ENCODE data around the gene FASLG. TPM values are rescaled to one million over a fixed set of nuclear protein-coding genes. Genes with fewer than 3 reads are reported as not detected.

Gene FASLG
- total RNA-seq, 1 experiment from 2014 or later = not detected

DNA sequence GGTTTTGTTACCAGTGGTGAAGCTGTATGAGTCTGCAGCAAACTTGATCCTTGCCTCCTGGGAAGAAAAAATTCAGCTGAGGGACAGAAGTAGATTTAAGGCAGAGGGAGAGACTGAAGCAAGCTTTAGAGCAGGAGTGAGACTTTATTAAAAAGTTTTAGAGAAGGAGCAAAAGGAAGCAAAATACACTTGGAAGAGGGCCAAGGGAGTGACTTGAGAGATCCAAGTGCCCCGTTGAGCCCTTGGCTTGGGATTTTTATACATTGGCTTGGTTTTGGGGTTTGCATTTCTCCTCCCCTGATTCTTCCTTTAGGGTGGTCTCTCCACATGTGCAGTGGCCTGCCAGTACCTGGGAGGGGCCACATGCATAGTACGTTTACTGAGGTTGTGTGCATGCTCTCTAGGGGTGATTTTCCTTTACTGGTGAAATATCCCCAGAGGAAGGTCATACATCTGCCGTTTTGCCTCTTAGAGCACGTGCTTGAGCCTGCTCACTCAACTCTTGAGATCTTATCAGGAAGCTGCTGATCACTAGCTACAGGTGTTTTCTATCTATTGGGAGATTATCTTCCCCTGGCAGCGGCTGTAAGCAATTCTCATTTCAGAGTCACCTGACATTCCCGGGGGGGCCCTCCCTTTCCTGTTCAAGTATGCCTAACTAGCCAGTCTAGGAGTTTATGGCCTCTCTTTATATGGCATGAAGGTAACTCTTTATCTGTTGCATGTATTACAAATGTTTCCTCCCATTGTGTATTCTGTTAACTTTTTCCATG lies 20.3 kb downstream of the FASLG start:
- ChIA-PET CTCF (interaction anchor here (0.6 kb wide), 1 partner anchor 714 kb away, joined by 5 read pairs; no protein-coding TSS in a partner anchor), POLR2A (ENCODE audit: low non-redundant PET) (no interaction called here)
- no peaks in the 10 kb centered on the region for H3K4me1 ChIP-seq (ENCODE audit: insufficient read depth, low read length, poor library complexity, severe bottlenecking)
- H3K27ac ChIP-seq (ENCODE audit: low read depth, low read length, poor library complexity, severe bottlenecking) = no peak overlapping the region
- no peaks in the 10 kb centered on the region for H3K27me3 ChIP-seq (replicated peaks; ENCODE audit: insufficient read depth, low read depth, low read length, poor library complexity)
- intact Hi-C loops (cut with micrococcal nuclease; ENCODE audit: unreplicated experiment) = no loop called here
- no peak for TF ChIP-seq EZH2 (IDR thresholded peaks at IDR 0.05; ENCODE audit: borderline replicate concordance, low read depth, low read length, poor library complexity, severe bottlenecking)
- TF ChIP-seq, protein P1, sequence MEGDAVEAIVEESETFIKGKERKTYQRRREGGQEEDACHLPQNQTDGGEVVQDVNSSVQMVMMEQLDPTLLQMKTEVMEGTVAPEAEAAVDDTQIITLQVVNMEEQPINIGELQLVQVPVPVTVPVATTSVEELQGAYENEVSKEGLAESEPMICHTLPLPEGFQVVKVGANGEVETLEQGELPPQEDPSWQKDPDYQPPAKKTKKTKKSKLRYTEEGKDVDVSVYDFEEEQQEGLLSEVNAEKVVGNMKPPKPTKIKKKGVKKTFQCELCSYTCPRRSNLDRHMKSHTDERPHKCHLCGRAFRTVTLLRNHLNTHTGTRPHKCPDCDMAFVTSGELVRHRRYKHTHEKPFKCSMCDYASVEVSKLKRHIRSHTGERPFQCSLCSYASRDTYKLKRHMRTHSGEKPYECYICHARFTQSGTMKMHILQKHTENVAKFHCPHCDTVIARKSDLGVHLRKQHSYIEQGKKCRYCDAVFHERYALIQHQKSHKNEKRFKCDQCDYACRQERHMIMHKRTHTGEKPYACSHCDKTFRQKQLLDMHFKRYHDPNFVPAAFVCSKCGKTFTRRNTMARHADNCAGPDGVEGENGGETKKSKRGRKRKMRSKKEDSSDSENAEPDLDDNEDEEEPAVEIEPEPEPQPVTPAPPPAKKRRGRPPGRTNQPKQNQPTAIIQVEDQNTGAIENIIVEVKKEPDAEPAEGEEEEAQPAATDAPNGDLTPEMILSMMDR (conservative IDR thresholded peaks at IDR 0.05; ENCODE audit: low read depth, low read length) = no peak
- BruUV-seq (replicated peaks) = no TSS peak
- H3K36me3 ChIP-seq (ENCODE audit: insufficient read depth, low read length, poor library complexity, severe bottlenecking) = no peaks in the 10 kb centered on the region
- no peaks in the 10 kb centered on the region for H3K9me3 ChIP-seq (ENCODE audit: low read depth, low read length, poor library complexity, severe bottlenecking)
- DNase-seq (ENCODE audit: low spot score) = peak; percentile 9
- no peak overlapping the region for H3K4me3 ChIP-seq (ENCODE audit: low read depth, low read length, poor library complexity, severe bottlenecking)

DNA sequence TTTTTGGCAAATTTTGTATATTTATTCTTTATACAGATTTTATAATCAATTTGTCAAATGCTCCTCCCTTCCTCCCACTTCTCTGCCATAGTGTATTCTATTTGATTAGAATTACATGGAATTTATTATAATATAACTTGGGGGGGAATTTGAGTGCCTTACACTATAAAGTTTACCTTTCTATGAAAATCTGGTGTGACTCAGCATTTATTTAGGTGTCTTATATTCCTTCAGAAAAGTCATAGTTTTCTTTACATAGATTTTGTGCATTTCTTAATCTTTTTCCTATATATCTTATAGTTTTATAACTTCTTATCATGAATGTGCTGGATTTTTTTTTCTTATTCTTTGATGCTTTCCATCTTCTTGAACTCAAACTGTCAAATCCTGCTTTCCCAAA lies 21.3 kb downstream of the FASLG start:
- no peak overlapping the region for H3K4me3 ChIP-seq (ENCODE audit: low read depth, low read length, poor library complexity, severe bottlenecking)
- H3K4me1 ChIP-seq (ENCODE audit: insufficient read depth, low read length, poor library complexity, severe bottlenecking) = no peaks in the 10 kb centered on the region
- ChIA-PET CTCF (no interaction called here), POLR2A (ENCODE audit: low non-redundant PET) (no interaction called here)
- DNase-seq (ENCODE audit: low spot score) = no peak
- H3K9me3 ChIP-seq (ENCODE audit: low read depth, low read length, poor library complexity, severe bottlenecking) = no peaks in the 10 kb centered on the region
- H3K27ac ChIP-seq (ENCODE audit: low read depth, low read length, poor library complexity, severe bottlenecking) = no peak overlapping the region
- no peaks in the 10 kb centered on the region for H3K36me3 ChIP-seq (ENCODE audit: insufficient read depth, low read length, poor library complexity, severe bottlenecking)
- TF ChIP-seq, protein P1 (conservative IDR thresholded peaks at IDR 0.05; ENCODE audit: low read depth, low read length) = no peak
- TF ChIP-seq EZH2 (IDR thresholded peaks at IDR 0.05; ENCODE audit: borderline replicate concordance, low read depth, low read length, poor library complexity, severe bottlenecking) = no peak
- intact Hi-C loops (cut with micrococcal nuclease; ENCODE audit: unreplicated experiment) = no loop called here
- BruUV-seq (replicated peaks) = no TSS peak
- H3K27me3 ChIP-seq (replicated peaks; ENCODE audit: insufficient read depth, low read depth, low read length, poor library complexity) = no peaks in the 10 kb centered on the region

DNA sequence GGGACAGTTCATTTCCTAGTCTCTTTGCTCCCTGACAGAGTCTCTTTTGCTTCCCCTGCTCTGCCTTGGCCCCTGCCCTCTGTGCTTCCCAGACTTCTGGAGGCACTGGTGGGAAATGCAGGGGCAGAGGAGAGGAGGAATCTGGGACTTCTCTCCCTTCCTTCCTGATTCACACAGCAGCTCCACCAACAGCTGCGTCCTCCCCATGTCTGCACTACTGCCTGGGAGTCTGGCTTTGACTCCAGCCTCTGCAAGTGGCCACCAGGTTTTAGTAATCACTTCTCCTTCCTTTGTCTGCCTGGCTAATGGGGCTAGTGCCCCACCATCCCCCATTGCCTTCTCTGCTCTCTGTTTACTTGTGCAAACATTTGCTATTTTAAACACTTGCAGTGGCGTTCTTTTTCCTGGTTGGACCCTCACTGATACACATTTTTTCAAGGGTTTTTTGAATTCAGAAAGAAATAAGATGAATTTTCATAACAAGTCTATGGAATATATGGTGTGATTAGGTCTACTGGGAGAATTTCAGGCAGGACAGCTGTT lies 21.9 kb downstream of the FASLG start:
- Histone ChIP-seq H3K4me3 (ENCODE audit: low read depth, low read length, poor library complexity, severe bottlenecking) (no peak overlapping the region), H3K27ac (ENCODE audit: low read depth, low read length, poor library complexity, severe bottlenecking) (no peak overlapping the region), H3K27me3 (replicated peaks; ENCODE audit: insufficient read depth, low read depth, low read length, poor library complexity) (no peaks in the 10 kb centered on the region), H3K9me3 (ENCODE audit: low read depth, low read length, poor library complexity, severe bottlenecking) (no peaks in the 10 kb centered on the region), H3K36me3 (ENCODE audit: insufficient read depth, low read length, poor library complexity, severe bottlenecking) (no peaks in the 10 kb centered on the region), H3K4me1 (ENCODE audit: insufficient read depth, low read length, poor library complexity, severe bottlenecking) (no peaks in the 10 kb centered on the region)
- intact Hi-C loops (cut with micrococcal nuclease; ENCODE audit: unreplicated experiment) = no loop called here
- TF ChIP-seq, protein P1 (conservative IDR thresholded peaks at IDR 0.05; ENCODE audit: low read depth, low read length) = no peak
- TF ChIP-seq EZH2 (IDR thresholded peaks at IDR 0.05; ENCODE audit: borderline replicate concordance, low read depth, low read length, poor library complexity, severe bottlenecking) = no peak
- no TSS peak for BruUV-seq (replicated peaks)
- ChIA-PET POLR2A (ENCODE audit: low non-redundant PET) (no interaction called here), CTCF (no interaction called here)
- no peak for DNase-seq (ENCODE audit: low spot score)
